HCT116 (cell line): ENCODE measurements around the gene CCNYL1. TPM values are rescaled to one million over a fixed set of nuclear protein-coding genes. Genes with fewer than 3 reads are reported as not detected.

Experiments used
- ATAC-seq: fragments of 200-7000 bp; cut with Tn5 transposase; 2 replicates; pipeline ENCODE4 v1.9.1; 2020; ENCODE audit warnings: mild to moderate bottlenecking, moderate library complexity
- BruUV-seq: library from RNA; stranded (reverse); fragments of 400-500 nt; replicated peaks from 2 replicates; lab custom pipeline; 2021; lab: Mats Ljungman, UMichigan
- CTCF ChIA-PET: fragments of 300-600 bp; sonication (Branson Sonifier 250); formaldehyde crosslinking; loops from one replicate; lab custom pipeline; 2021; ENCODE audit warnings: antibody characterized with exemption; lab: Charles Lee
- POLR2A ChIA-PET: fragments of 300-600, 350-600 bp; sonication (Branson Sonifier 250); formaldehyde crosslinking; loops from one replicate; lab custom pipeline; 2021; ENCODE audit warnings: antibody characterized with exemption; lab: Charles Lee
- RAD21 ChIA-PET, 2 experiments: fragments of 300-600 bp; sonication (Branson Sonifier 250); formaldehyde crosslinking; loops; one replicate each; lab custom pipeline; 2023; ENCODE audit warnings: low total read pairs in 2 of 2; ENCODE audit not compliant: uncharacterized antibody in 2 of 2, unreplicated experiment in 2 of 2, low non-redundant PET in 1 of 2; lab: Charles Lee
- DNase-seq: peaks from one replicate; pipeline ENCODE4 v3.0.0-alpha.2; 2010; ENCODE audit warnings: low read depth, low spot score
- H2AFZ ChIP-seq: fragments of 200-600 bp; shearing (Covaris generic), sonication (generic); 2 replicates; pipeline ENCODE4 v1.6.1; 2017; ENCODE audit warnings: low read depth, mixed run types, mixed read lengths, antibody characterized with exemption, low read length; ENCODE audit not compliant: poor library complexity, severe bottlenecking
- H3K27ac ChIP-seq: 2 replicates; pipeline ENCODE4 v1.5.1; 2012; ENCODE audit warnings: low read depth, low read length
- H3K27me3 ChIP-seq: fragments of 200-600 bp; sonication (generic); 2 replicates; pipeline ENCODE4 v1.6.1; 2016; ENCODE audit warnings: mixed run types, low read length, mixed read lengths; ENCODE audit not compliant: insufficient read depth
- H3K36me3 ChIP-seq, 2 experiments: fragments of 200-500 bp in 1 of 2; fragments of 200-600 bp in 1 of 2; sonication (Bioruptor generic) in 1 of 2; sonication (generic) in 1 of 2; 2 replicates each; pipeline versions ENCODE4 v1.5.1 to v1.6.1; 2014 to 2016; ENCODE audit warnings: low read length in 2 of 2, inconsistent platforms in 1 of 2, mixed read lengths in 1 of 2, mixed run types in 1 of 2; ENCODE audit not compliant: insufficient read depth in 2 of 2, control insufficient read depth in 1 of 2
- H3K4me1 ChIP-seq, 2 experiments: fragments of 200-600 bp in 1 of 2; sonication (generic) in 1 of 2; 2 replicates each; pipeline versions ENCODE4 v1.5.1 to v1.6.1; 2012 to 2017; ENCODE audit warnings: low read length in 2 of 2, inconsistent platforms in 1 of 2, mild to moderate bottlenecking in 1 of 2, mixed read lengths in 1 of 2, mixed run types in 1 of 2, moderate library complexity in 1 of 2; ENCODE audit not compliant: insufficient read depth in 2 of 2, control insufficient read depth in 1 of 2
- H3K4me2 ChIP-seq: fragments of 200-600 bp; sonication (generic); 2 replicates; pipeline ENCODE4 v1.6.1; 2017; ENCODE audit warnings: mixed run types, low read length, mixed read lengths
- H3K4me3 ChIP-seq, 2 experiments: fragments of 200-600 bp in 1 of 2; sonication (generic) in 1 of 2; replicated peaks in 1 of 2; 2 replicates each; pipeline ENCODE4 v1.5.1; 2011 to 2016; ENCODE audit warnings: low read length in 2 of 2, control low read depth in 1 of 2, low read depth in 1 of 2, mild to moderate bottlenecking in 1 of 2, mixed read lengths in 1 of 2, mixed run types in 1 of 2
- H3K79me2 ChIP-seq: fragments of 200-600 bp; sonication (generic); 2 replicates; pipeline ENCODE4 v1.6.1; 2017; ENCODE audit warnings: mild to moderate bottlenecking, mixed run types, low read length, moderate library complexity, mixed read lengths; ENCODE audit not compliant: insufficient read depth
- H3K9ac ChIP-seq: fragments of 200-600 bp; sonication (generic); 2 replicates; pipeline ENCODE4 v1.6.1; 2016; ENCODE audit warnings: low read length, mixed read lengths
- H3K9me2 ChIP-seq: fragments of 200-600 bp; sonication (generic), shearing (Covaris generic); 2 replicates; pipeline ENCODE4 v1.6.1; 2017; ENCODE audit warnings: mixed run types, mild to moderate bottlenecking, moderate library complexity; ENCODE audit not compliant: insufficient read depth
- H3K9me3 ChIP-seq, 2 experiments: fragments of 200-500 bp in 1 of 2; fragments of 200-600 bp in 1 of 2; sonication (Bioruptor generic) in 1 of 2; sonication (generic) in 1 of 2; 2 replicates each; pipeline ENCODE4 v1.6.1; 2014 to 2017; ENCODE audit warnings: low read length in 2 of 2, mixed read lengths in 2 of 2, inconsistent platforms in 1 of 2, low read depth in 1 of 2, mild to moderate bottlenecking in 1 of 2, mixed run types in 1 of 2, moderate library complexity in 1 of 2; ENCODE audit not compliant: control insufficient read depth in 1 of 2, insufficient read depth in 1 of 2
- H4K20me1 ChIP-seq: fragments of 200-600 bp; sonication (generic), shearing (Covaris generic); 2 replicates; pipeline ENCODE4 v1.6.1; 2017; ENCODE audit warnings: mixed run types, mild to moderate bottlenecking, moderate library complexity; ENCODE audit not compliant: insufficient read depth
- CEBPB ChIP-seq: IDR thresholded peaks from 2 replicates; pipeline ENCODE4 v1.6.1; 2012; ENCODE audit warnings: low read depth
- EGR1 ChIP-seq: IDR thresholded peaks from 2 replicates; pipeline ENCODE4 v1.6.1; 2012; ENCODE audit warnings: low read depth
- ELF1 ChIP-seq: IDR thresholded peaks from 2 replicates; pipeline ENCODE4 v1.6.1; 2012; ENCODE audit warnings: low read depth, borderline replicate concordance
- EZH2 ChIP-seq: fragments of 200-600 bp; sonication (generic); IDR thresholded peaks from 2 replicates; pipeline ENCODE4 v1.6.1; 2017; ENCODE audit warnings: antibody characterized with exemption, mixed run types
- EZH2phosphoT487 ChIP-seq: fragments of 200-600 bp; IDR thresholded peaks from 2 replicates; pipeline ENCODE4 v1.6.1; 2018; ENCODE audit warnings: antibody characterized with exemption, borderline replicate concordance
- FOSL1 ChIP-seq: IDR thresholded peaks from 2 replicates; pipeline ENCODE4 v1.6.1; 2012; ENCODE audit warnings: low read depth
- POLR2A ChIP-seq: IDR thresholded peaks from 2 replicates; pipeline ENCODE4 v1.7.0; 2011; ENCODE audit warnings: borderline replicate concordance; ENCODE audit not compliant: insufficient read depth, insufficient read length; ENCODE audit errors: extremely low read depth
- SIN3A ChIP-seq: IDR thresholded peaks from 2 replicates; pipeline ENCODE4 v1.6.1; 2012; ENCODE audit warnings: low read depth
- SP1 ChIP-seq: IDR thresholded peaks from 2 replicates; pipeline ENCODE4 v1.6.1; 2012; ENCODE audit warnings: low read depth
- SRF ChIP-seq: IDR thresholded peaks from 2 replicates; pipeline ENCODE4 v1.6.1; 2012; ENCODE audit warnings: low read depth
- TCF7L2 ChIP-seq: IDR thresholded peaks from 2 replicates; pipeline ENCODE4 v1.7.0; 2011; ENCODE audit warnings: borderline replicate concordance, inconsistent platforms; ENCODE audit not compliant: insufficient read depth, insufficient read length; ENCODE audit errors: extremely low read depth
- ZFX ChIP-seq: fragments of 450-650 bp; IDR thresholded peaks from 2 replicates; pipeline ENCODE4 v1.6.1; 2017
- intact Hi-C: fragments of 100-400 bp; cut with micrococcal nuclease; formaldehyde crosslinking; loops from 2 replicates; pipeline ENCODE4 v1.10.0; 2022
- total RNA-seq: library from RNA; stranded (reverse); gene quantifications from one replicate; pipeline ENCODE4 v1.2.1, GENCODE V29; 2021; ENCODE audit not compliant: unreplicated experiment
- TF ChIP-seq, protein P1 (sequence below): IDR thresholded peaks from 2 replicates; pipeline ENCODE4 v1.6.1; 2012
- TF ChIP-seq, protein P2 (sequence below): IDR thresholded peaks from 2 replicates; pipeline ENCODE4 v1.6.1; 2012; ENCODE audit warnings: low read depth
- TF ChIP-seq, protein P3 (sequence below): IDR thresholded peaks from 2 replicates; pipeline ENCODE4 v1.6.1; 2012

Gene CCNYL1
- total RNA-seq, 1 experiment from 2014 or later = 14.9 TPM

DNA sequence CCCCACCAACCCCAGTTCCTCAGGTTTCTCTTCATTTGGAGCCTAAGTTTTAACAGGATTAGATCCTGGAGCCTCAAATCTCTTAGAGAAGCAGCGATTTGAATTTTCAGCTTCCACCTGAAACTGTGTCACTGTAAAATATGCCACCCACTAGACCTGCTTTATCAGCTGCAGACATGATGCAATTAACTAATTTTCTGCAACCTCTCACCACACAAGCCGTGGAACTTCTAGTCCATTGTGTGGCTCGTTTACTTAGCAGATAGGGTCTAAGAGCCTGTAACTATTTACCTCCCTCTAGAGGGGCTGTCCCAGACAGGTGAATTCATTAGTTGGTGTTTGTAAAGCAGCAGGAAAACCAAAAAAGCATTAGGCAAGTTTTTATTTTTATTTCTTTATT is 89.8 kb downstream of the CCNYL1 start:
- Histone ChIP-seq H3K27ac (no peak overlapping the region), H2AFZ (no peak overlapping the region), H3K27me3 (no peaks in the 10 kb centered on the region), H3K4me3 (no peak overlapping the region)
- CTCF ChIA-PET = no interaction called here
- BruUV-seq = no TSS peak
- TF ChIP-seq, protein P1, sequence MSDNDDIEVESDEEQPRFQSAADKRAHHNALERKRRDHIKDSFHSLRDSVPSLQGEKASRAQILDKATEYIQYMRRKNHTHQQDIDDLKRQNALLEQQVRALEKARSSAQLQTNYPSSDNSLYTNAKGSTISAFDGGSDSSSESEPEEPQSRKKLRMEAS = no peak
- no peak for TF ChIP-seq SRF
- TF ChIP-seq POLR2A = no peak
- TF ChIP-seq SP1 = no peak
- TF ChIP-seq ZFX = no peak
- no peak for TF ChIP-seq CEBPB
- no peak for TF ChIP-seq EZH2phosphoT487
- TF ChIP-seq EZH2 = no peak
- TF ChIP-seq, protein P2, sequence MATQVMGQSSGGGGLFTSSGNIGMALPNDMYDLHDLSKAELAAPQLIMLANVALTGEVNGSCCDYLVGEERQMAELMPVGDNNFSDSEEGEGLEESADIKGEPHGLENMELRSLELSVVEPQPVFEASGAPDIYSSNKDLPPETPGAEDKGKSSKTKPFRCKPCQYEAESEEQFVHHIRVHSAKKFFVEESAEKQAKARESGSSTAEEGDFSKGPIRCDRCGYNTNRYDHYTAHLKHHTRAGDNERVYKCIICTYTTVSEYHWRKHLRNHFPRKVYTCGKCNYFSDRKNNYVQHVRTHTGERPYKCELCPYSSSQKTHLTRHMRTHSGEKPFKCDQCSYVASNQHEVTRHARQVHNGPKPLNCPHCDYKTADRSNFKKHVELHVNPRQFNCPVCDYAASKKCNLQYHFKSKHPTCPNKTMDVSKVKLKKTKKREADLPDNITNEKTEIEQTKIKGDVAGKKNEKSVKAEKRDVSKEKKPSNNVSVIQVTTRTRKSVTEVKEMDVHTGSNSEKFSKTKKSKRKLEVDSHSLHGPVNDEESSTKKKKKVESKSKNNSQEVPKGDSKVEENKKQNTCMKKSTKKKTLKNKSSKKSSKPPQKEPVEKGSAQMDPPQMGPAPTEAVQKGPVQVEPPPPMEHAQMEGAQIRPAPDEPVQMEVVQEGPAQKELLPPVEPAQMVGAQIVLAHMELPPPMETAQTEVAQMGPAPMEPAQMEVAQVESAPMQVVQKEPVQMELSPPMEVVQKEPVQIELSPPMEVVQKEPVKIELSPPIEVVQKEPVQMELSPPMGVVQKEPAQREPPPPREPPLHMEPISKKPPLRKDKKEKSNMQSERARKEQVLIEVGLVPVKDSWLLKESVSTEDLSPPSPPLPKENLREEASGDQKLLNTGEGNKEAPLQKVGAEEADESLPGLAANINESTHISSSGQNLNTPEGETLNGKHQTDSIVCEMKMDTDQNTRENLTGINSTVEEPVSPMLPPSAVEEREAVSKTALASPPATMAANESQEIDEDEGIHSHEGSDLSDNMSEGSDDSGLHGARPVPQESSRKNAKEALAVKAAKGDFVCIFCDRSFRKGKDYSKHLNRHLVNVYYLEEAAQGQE = no peak
- no peak for TF ChIP-seq SIN3A
- TF ChIP-seq, protein P3, sequence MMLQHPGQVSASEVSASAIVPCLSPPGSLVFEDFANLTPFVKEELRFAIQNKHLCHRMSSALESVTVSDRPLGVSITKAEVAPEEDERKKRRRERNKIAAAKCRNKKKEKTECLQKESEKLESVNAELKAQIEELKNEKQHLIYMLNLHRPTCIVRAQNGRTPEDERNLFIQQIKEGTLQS = no peak
- no peak for TF ChIP-seq EGR1
- TF ChIP-seq TCF7L2 = no peak
- no peak for TF ChIP-seq ELF1
- no peak for TF ChIP-seq FOSL1
- TF ChIP-seq, all 23 proteins: peak for 0
- Histone ChIP-seq H3K4me2 (no peak overlapping the region), H3K79me2 (no peaks in the 10 kb centered on the region), H3K9me3 (no peaks in the 10 kb centered on the region), H3K4me1 (peaks cover 21% of the 10 kb centered on the region in 2 experiments), H4K20me1 (no peaks in the 10 kb centered on the region), H3K9ac (no peak overlapping the region), H3K36me3 (no peaks in the 10 kb centered on the region), H3K9me2 (no peaks in the 10 kb centered on the region)
- POLR2A ChIA-PET = no interaction called here
- DNase-seq (no peak), ATAC-seq (no peak)
- intact Hi-C loops = no loop called here
- RAD21 ChIA-PET = no interaction called here
